ENCODE data around the gene HOXA11. TPM values are rescaled to one million over a fixed set of nuclear protein-coding genes. Genes with fewer than 3 reads are reported as not detected.

HOXA11 gene
- total and polyA plus RNA-seq, 10 of the 15 experiments (the other 5 are each of a cell fraction or from before 2014, with no cell fraction given) = not detected

DNA sequence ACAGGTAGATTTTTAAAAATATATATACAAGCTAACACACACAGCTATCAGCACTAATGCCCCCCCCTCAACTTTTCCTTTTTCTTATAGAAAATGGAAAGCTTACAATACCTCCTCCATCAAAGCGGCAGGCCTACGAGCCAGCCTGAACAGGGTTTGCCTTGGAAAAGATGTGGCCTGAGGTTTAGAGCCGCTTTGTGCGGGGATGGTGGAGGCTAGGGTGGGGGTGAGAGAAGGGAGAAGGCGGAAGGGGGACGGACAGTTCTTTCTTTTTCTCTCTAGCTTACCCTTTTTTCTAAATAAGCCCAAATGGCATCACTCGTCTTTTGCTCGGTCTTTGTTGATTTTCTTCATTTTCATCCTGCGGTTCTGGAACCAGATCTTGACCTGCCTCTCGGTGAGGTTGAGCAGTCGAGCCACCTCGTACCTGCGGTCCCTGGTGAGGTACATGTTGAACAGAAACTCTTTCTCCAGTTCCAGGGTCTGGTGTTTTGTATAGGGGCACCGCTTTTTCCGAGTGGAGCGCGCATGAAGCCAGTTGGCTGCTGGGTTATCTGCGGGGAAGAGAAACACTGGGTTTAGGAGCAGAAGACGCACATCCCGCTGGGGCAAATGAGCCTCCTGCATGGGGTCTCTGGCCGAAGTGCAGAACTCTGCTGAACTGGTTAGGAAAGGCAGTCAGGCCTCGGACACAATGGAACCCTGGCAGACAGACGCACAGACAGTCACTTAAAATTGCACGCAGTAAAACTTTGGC, 21.6 kb downstream of the HOXA11 start:
- Histone ChIP-seq H3K4me3 (no peak overlapping the region), H3K9ac (ENCODE audit: control insufficient read depth, insufficient read depth, low read length) (no peak overlapping the region), H3K4me1 (ENCODE audit: control insufficient read depth, insufficient read depth, low read length) (no peaks in the 10 kb centered on the region), H2AFZ (ENCODE audit: control insufficient read depth, low read depth, low read length) (no peak overlapping the region), H3K79me2 (ENCODE audit: control insufficient read depth, insufficient read depth, low read length) (no peaks in the 10 kb centered on the region), H3K27me3 (replicated peaks in 1 of 2; ENCODE audit: control insufficient read depth in 2 of 2, insufficient read depth in 2 of 2, low read length in 1 of 2) (peaks cover 18 to 43% of the 10 kb centered on the region in 2 experiments), H3K4me2 (ENCODE audit: control insufficient read depth, insufficient read depth) (no peak overlapping the region), H3K27ac (ENCODE audit: control insufficient read depth, insufficient read depth) (no peak overlapping the region), H4K20me1 (ENCODE audit: control insufficient read depth, insufficient read depth) (no peaks in the 10 kb centered on the region), H3K9me3 (replicated peaks; ENCODE audit: control insufficient read depth, insufficient read depth, low read length) (peaks cover 2% of the 10 kb centered on the region; the same call in 1 of the 3 replicates), H3K36me3 (ENCODE audit: control insufficient read depth in 2 of 2, insufficient read depth in 2 of 2, low read length in 1 of 2) (no peaks in the 10 kb centered on the region)
- no peak for TF ChIP-seq RBBP5 (conservative IDR thresholded peaks at IDR 0.05)
- TF ChIP-seq RFX5 (IDR thresholded peaks at IDR 0.05; ENCODE audit: low read depth, low read length) = no peak
- TF ChIP-seq ZZZ3 (IDR thresholded peaks at IDR 0.05; ENCODE audit: control insufficient read depth, insufficient read length, low read depth) = no peak
- no peak for TF ChIP-seq SRF (IDR thresholded peaks at IDR 0.05; ENCODE audit: low read depth in 2 of 2, low read length in 2 of 2)
- TF ChIP-seq ZBTB40 (IDR thresholded peaks at IDR 0.05; ENCODE audit: borderline replicate concordance) = no peak
- TF ChIP-seq, protein P1, sequence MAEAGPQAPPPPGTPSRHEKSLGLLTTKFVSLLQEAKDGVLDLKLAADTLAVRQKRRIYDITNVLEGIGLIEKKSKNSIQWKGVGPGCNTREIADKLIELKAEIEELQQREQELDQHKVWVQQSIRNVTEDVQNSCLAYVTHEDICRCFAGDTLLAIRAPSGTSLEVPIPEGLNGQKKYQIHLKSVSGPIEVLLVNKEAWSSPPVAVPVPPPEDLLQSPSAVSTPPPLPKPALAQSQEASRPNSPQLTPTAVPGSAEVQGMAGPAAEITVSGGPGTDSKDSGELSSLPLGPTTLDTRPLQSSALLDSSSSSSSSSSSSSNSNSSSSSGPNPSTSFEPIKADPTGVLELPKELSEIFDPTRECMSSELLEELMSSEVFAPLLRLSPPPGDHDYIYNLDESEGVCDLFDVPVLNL (IDR thresholded peaks at IDR 0.05; ENCODE audit: low read depth, low read length) = no peak
- no peak for TF ChIP-seq RCOR1 (conservative IDR thresholded peaks at IDR 0.05; ENCODE audit: low read depth, low read length)
- TF ChIP-seq, protein P2, sequence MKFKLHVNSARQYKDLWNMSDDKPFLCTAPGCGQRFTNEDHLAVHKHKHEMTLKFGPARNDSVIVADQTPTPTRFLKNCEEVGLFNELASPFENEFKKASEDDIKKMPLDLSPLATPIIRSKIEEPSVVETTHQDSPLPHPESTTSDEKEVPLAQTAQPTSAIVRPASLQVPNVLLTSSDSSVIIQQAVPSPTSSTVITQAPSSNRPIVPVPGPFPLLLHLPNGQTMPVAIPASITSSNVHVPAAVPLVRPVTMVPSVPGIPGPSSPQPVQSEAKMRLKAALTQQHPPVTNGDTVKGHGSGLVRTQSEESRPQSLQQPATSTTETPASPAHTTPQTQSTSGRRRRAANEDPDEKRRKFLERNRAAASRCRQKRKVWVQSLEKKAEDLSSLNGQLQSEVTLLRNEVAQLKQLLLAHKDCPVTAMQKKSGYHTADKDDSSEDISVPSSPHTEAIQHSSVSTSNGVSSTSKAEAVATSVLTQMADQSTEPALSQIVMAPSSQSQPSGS (IDR thresholded peaks at IDR 0.05; ENCODE audit: low read length) = no peak
- TF ChIP-seq RAD51 (IDR thresholded peaks at IDR 0.05) = no peak
- TF ChIP-seq IRF3 (IDR thresholded peaks at IDR 0.05) = no peak
- no peak for TF ChIP-seq NR2F1 (conservative IDR thresholded peaks at IDR 0.05)
- no peak for TF ChIP-seq YBX1 (IDR thresholded peaks at IDR 0.05)
- ATAC-seq = no peak
- intact Hi-C loops (cut with micrococcal nuclease; ENCODE audit: unreplicated experiment) (loop anchor here (5.0 kb wide), 2 partner anchors 306 to 1271 kb away; no protein-coding TSS in a partner anchor), in situ Hi-C loops (cut with MboI) (loop anchor here (25.0 kb wide), 1 partner anchor 1076 kb away; no protein-coding TSS in a partner anchor)
- SMC1A ChIA-PET (ENCODE audit: uncharacterized antibody, unreplicated experiment) = interaction anchor here (0.8 to 1.4 kb wide), 3 partner anchors 13 to 794 kb away, joined by 3 to 5 read pairs (median 5); no protein-coding TSS in a partner anchor
- RAD21 ChIA-PET (ENCODE audit: unreplicated experiment) = interaction anchor here (0.8 to 3.8 kb wide), 7 partner anchors 304 to 798 kb away, joined by 3 to 46 read pairs (median 3); no protein-coding TSS in a partner anchor
- DNase-seq (ENCODE audit: low read depth, low spot score) = no peak
- CTCF ChIA-PET = interaction anchor here (0.9 to 4.6 kb wide), 6 partner anchors 13 to 794 kb away, joined by 3 to 100 read pairs (median 40); partner anchors contain the start of gene HOXA3
- WGBS (ENCODE audit: insufficient coverage, insufficient replicate concordance, low lambda C conversion rate, missing lambda C conversion rate) = 53% methylated on average over 23 of the region's 24 CpGs
- no peak for FAIRE-seq
- POLR2A ChIA-PET = no interaction called here
- BruUV-seq (replicated peaks) = no TSS peak
